Activated naive CD4-positive, alpha-beta T cell treated with anti-CD3 and anti-CD28 coated beads, Interleukin-2, amount 10 ng/mL, durations not matched to agents 7 days and 5 days (primary cell): ENCODE measurements around the gene ELMO1.

Source experiments
- CTCF ChIA-PET: fragments of 350-600 bp; sonication (Branson Sonifier 250); formaldehyde crosslinking; loops from one replicate; lab custom pipeline; 2021; ENCODE audit warnings: antibody characterized with exemption; lab: Charles Lee
- DNase-seq: peaks from one replicate; pipeline ENCODE4 v3.0.0-alpha.2; 2020
- H3K27ac Mint-ChIP-seq: one replicate; pipeline ENCODE4 v1.8.0; 2021; ENCODE audit warnings: mild to moderate bottlenecking, moderate library complexity, mixed read lengths
- H3K27me3 Mint-ChIP-seq: one replicate; pipeline ENCODE4 v1.8.0; 2021; ENCODE audit warnings: mild to moderate bottlenecking, mixed read lengths
- H3K36me3 Mint-ChIP-seq: one replicate; pipeline ENCODE4 v1.8.0; 2021; ENCODE audit warnings: mixed read lengths
- H3K4me1 Mint-ChIP-seq: one replicate; pipeline ENCODE4 v1.8.0; 2021; ENCODE audit warnings: mixed read lengths
- H3K4me3 Mint-ChIP-seq: one replicate; pipeline ENCODE4 v1.8.0; 2021; ENCODE audit warnings: mild to moderate bottlenecking, moderate library complexity, mixed read lengths
- H3K9me3 Mint-ChIP-seq: one replicate; pipeline ENCODE4 v1.8.0; 2021; ENCODE audit warnings: mixed read lengths

The ELMO1 gene

GRCh38 chr7:37212051-37212450 is 236.6 kb downstream of the ELMO1 start:
- Mint-ChIP-seq H3K4me3 (no peak overlapping the region), H3K27ac (no peak overlapping the region), H3K36me3 (peaks cover 53% of the 10 kb centered on the region), H3K9me3 (no peaks in the 10 kb centered on the region), H3K4me1 (peaks cover 13% of the 10 kb centered on the region), H3K27me3 (no peaks in the 10 kb centered on the region)
- no peak for DNase-seq
- CTCF ChIA-PET, result interaction anchor here (1.2 to 3.6 kb wide), 2 partner anchors 11 to 14 kb away, joined by 3 to 13 read pairs; no protein-coding TSS in a partner anchor

- no peaks in the 10 kb centered on the region for H3K9me3 Mint-ChIP-seq
- CTCF ChIA-PET, result interaction anchor here (0.8 to 3.6 kb wide), 4 partner anchors 11 to 142 kb away, joined by 3 to 13 read pairs (median 3); no protein-coding TSS in a partner anchor
- DNase-seq, result no peak
- H3K27ac Mint-ChIP-seq, result no peak overlapping the region
- H3K27me3 Mint-ChIP-seq, result no peaks in the 10 kb centered on the region
- H3K4me1 Mint-ChIP-seq, result peaks cover 12% of the 10 kb centered on the region
- H3K36me3 Mint-ChIP-seq, result peaks cover 48% of the 10 kb centered on the region
- H3K4me3 Mint-ChIP-seq, result no peak overlapping the region
Observed at GRCh38 chr7:37211097-37211880, 237.4 kb downstream of the ELMO1 start.

GRCh38 chr7:37209195-37209594 is 239.5 kb downstream of the ELMO1 start:
- H3K27ac Mint-ChIP-seq, result no peak overlapping the region
- CTCF ChIA-PET, result interaction anchor here (0.7 to 2.9 kb wide), 7 partner anchors 9 to 301 kb away, joined by 3 to 21 read pairs (median 4); partner anchors contain the start of gene ELMO1
- DNase-seq, result no peak

GRCh38 chr7:37208528-37208927 is 240.1 kb downstream of the ELMO1 start:
- H3K9me3 Mint-ChIP-seq, result no peaks in the 10 kb centered on the region
- no peak overlapping the region for H3K4me3 Mint-ChIP-seq
- H3K36me3 Mint-ChIP-seq, result peaks cover 54% of the 10 kb centered on the region
- H3K27ac Mint-ChIP-seq, result peak overlapping the region; percentile 55
- peak; percentile 56 for DNase-seq
- CTCF ChIA-PET, result interaction anchor here (1.3 to 2.9 kb wide), 5 partner anchors 9 to 287 kb away, joined by 3 to 21 read pairs (median 7); partner anchors contain the start of gene ELMO1
- no peaks in the 10 kb centered on the region for H3K27me3 Mint-ChIP-seq
- peaks cover 20% of the 10 kb centered on the region for H3K4me1 Mint-ChIP-seq

More at GRCh38 chr7:37209195-37209594, 239.5 kb downstream of the ELMO1 start:
- Mint-ChIP-seq H3K4me3 (no peak overlapping the region), H3K27me3 (no peaks in the 10 kb centered on the region), H3K4me1 (peaks cover 20% of the 10 kb centered on the region), H3K9me3 (no peaks in the 10 kb centered on the region), H3K36me3 (peaks cover 52% of the 10 kb centered on the region)

GRCh38 chr7:37206192-37206591 is 242.5 kb downstream of the ELMO1 start:
- Mint-ChIP-seq H3K4me3 (no peak overlapping the region), H3K4me1 (peaks cover 20% of the 10 kb centered on the region), H3K9me3 (no peaks in the 10 kb centered on the region), H3K36me3 (peaks cover 41% of the 10 kb centered on the region), H3K27ac (peak overlapping the region; percentile 39), H3K27me3 (no peaks in the 10 kb centered on the region)
- no peak for DNase-seq
- CTCF ChIA-PET, result interaction anchor here (0.8 kb wide), 1 partner anchor 24 kb away, joined by 3 read pairs; no protein-coding TSS in a partner anchor

- Mint-ChIP-seq H3K4me3 (no peak overlapping the region), H3K9me3 (no peaks in the 10 kb centered on the region), H3K27me3 (no peaks in the 10 kb centered on the region), H3K27ac (peak overlapping the region; percentile 66), H3K4me1 (peaks cover 20% of the 10 kb centered on the region), H3K36me3 (peaks cover 39% of the 10 kb centered on the region)
- CTCF ChIA-PET, result interaction anchor here (0.8 to 1.5 kb wide), 2 partner anchors 290 to 531 kb away, joined by 3 read pairs; no protein-coding TSS in a partner anchor
- no peak for DNase-seq
Observed at GRCh38 chr7:37205451-37205850, 243.2 kb downstream of the ELMO1 start.

- Mint-ChIP-seq H3K9me3 (no peaks in the 10 kb centered on the region), H3K36me3 (peaks cover 44% of the 10 kb centered on the region), H3K4me3 (no peak overlapping the region), H3K27me3 (no peaks in the 10 kb centered on the region), H3K27ac (no peak overlapping the region), H3K4me1 (peaks cover 12% of the 10 kb centered on the region)
- DNase-seq, result no peak
- CTCF ChIA-PET, result interaction anchor here (0.9 to 5.0 kb wide), 11 partner anchors 10 to 729 kb away, joined by 3 to 61 read pairs (median 3); no protein-coding TSS in a partner anchor
Observed at GRCh38 chr7:37201876-37202198, 246.8 kb downstream of the ELMO1 start.

GRCh38 chr7:37201003-37201875 is 247.4 kb downstream of the ELMO1 start:
- no peak overlapping the region for H3K27ac Mint-ChIP-seq
- CTCF ChIA-PET, result interaction anchor here (0.7 to 5.0 kb wide), 19 partner anchors 11 to 728 kb away, joined by 3 to 61 read pairs (median 3); no protein-coding TSS in a partner anchor
- H3K4me1 Mint-ChIP-seq, result peaks cover 10% of the 10 kb centered on the region
- H3K27me3 Mint-ChIP-seq, result no peaks in the 10 kb centered on the region
- peaks cover 43% of the 10 kb centered on the region for H3K36me3 Mint-ChIP-seq
- H3K9me3 Mint-ChIP-seq, result no peaks in the 10 kb centered on the region
- no peak overlapping the region for H3K4me3 Mint-ChIP-seq
- DNase-seq, result peak; percentile 61

- CTCF ChIA-PET, result interaction anchor here (0.6 to 5.0 kb wide), 34 partner anchors 8 to 758 kb away, joined by 3 to 61 read pairs (median 4); no protein-coding TSS in a partner anchor
- H3K27ac Mint-ChIP-seq, result no peak overlapping the region
- DNase-seq, result peak; percentile 82
Observed at GRCh38 chr7:37198906-37199485, 249.7 kb downstream of the ELMO1 start.

GRCh38 chr7:37198041-37198905 is 250.4 kb downstream of the ELMO1 start:
- CTCF ChIA-PET, result interaction anchor here (0.6 to 5.0 kb wide), 32 partner anchors 9 to 757 kb away, joined by 3 to 61 read pairs (median 4); no protein-coding TSS in a partner anchor
- no peak overlapping the region for H3K27ac Mint-ChIP-seq
- H3K36me3 Mint-ChIP-seq, result peaks cover 25% of the 10 kb centered on the region
- H3K4me3 Mint-ChIP-seq, result no peak overlapping the region
- no peaks in the 10 kb centered on the region for H3K9me3 Mint-ChIP-seq
- H3K4me1 Mint-ChIP-seq, result peaks cover under 1% of the 10 kb centered on the region
- no peak for DNase-seq
- H3K27me3 Mint-ChIP-seq, result no peaks in the 10 kb centered on the region

More at GRCh38 chr7:37198906-37199485, 249.7 kb downstream of the ELMO1 start:
- Mint-ChIP-seq H3K27me3 (no peaks in the 10 kb centered on the region), H3K4me1 (no peaks in the 10 kb centered on the region), H3K9me3 (no peaks in the 10 kb centered on the region), H3K36me3 (peaks cover 30% of the 10 kb centered on the region), H3K4me3 (no peak overlapping the region)

- CTCF ChIA-PET, result interaction anchor here (1.2 to 5.0 kb wide), 8 partner anchors 15 to 724 kb away, joined by 3 to 32 read pairs (median 4); no protein-coding TSS in a partner anchor
- H3K27me3 Mint-ChIP-seq, result no peaks in the 10 kb centered on the region
- no peaks in the 10 kb centered on the region for H3K9me3 Mint-ChIP-seq
- peaks cover 3% of the 10 kb centered on the region for H3K4me1 Mint-ChIP-seq
- DNase-seq, result no peak
- H3K36me3 Mint-ChIP-seq, result peaks cover 22% of the 10 kb centered on the region
- H3K27ac Mint-ChIP-seq, result peak overlapping the region; percentile 65
- H3K4me3 Mint-ChIP-seq, result no peak overlapping the region
Observed at GRCh38 chr7:37197108-37197507, 251.6 kb downstream of the ELMO1 start.

GRCh38 chr7:37196676-37197075 is 252.0 kb downstream of the ELMO1 start:
- Mint-ChIP-seq H3K36me3 (peaks cover 26% of the 10 kb centered on the region), H3K27me3 (no peaks in the 10 kb centered on the region), H3K9me3 (no peaks in the 10 kb centered on the region), H3K4me3 (no peak overlapping the region), H3K27ac (no peak overlapping the region), H3K4me1 (peaks cover 3% of the 10 kb centered on the region)
- CTCF ChIA-PET, result interaction anchor here (1.2 to 5.0 kb wide), 7 partner anchors 15 to 709 kb away, joined by 3 to 27 read pairs (median 3); no protein-coding TSS in a partner anchor
- DNase-seq, result no peak
